Astrocyte (in vitro differentiated cells and primary cell): ENCODE measurements around the gene CEP131.

ENCODE experiments used
- CTCF ChIP-seq: IDR thresholded peaks from 2 replicates; pipeline ENCODE4 v1.5.1; 2011; ENCODE audit warnings: low read depth, mild to moderate bottlenecking, inconsistent platforms, low read length, moderate library complexity; ENCODE audit not compliant: insufficient read depth
- EZH2 ChIP-seq: IDR thresholded peaks from 2 replicates; pipeline ENCODE4 v1.6.1; 2012; ENCODE audit warnings: mild to moderate bottlenecking, low read length, inconsistent platforms; ENCODE audit not compliant: insufficient read depth

DNA sequence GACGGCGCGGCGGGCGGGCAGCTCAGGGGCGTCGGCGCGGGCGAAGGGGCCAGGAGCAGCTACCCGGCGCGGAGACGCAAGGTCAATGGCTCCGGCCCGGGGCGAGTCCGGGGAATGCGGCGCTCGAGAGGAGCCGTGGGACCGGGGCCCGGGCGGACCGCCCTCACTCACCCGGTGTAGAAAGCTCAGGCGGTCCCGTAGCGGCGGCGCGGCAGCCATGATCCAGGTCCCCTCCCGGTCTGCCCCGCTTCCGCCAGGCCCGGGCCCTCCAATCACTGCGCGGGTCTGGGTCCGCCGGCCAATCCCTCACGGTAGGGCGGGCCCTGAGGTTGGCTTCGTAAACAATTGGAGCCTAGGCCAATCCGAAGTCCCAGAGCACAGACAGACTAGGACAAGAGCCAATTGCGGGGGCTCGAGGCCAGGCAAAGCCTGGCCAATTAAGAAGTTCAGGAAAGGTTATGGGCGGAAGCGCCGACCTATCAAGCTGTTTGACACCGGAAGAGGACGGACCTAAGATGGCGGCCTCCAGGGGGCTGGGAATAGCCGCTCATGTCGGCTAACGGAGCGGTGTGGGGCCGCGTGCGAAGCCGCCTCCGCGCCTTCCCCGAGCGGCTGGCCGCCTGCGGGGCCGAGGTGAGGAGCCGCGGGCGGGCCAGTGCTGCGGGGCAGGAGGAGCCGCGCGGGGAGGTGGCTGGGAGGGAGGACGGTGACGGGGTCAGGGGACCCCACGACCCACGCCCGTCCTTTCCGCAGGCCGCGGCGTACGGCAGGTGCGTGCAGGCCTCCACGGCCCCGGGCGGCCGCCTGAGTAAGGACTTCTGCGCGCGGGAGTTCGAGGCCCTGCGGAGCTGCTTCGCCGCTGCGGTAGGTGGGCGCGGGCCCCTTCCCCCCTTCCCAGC lies 16.3 kb upstream of the CEP131 start, which contains the start of the genes NDUFAF8 and TEPSIN:
- TF ChIP-seq CTCF = no peak
- TF ChIP-seq EZH2 = no peak
